Neuronal stem cell (in vitro differentiated cells): ENCODE results near the gene NTN5.

ENCODE experiments used
- DNase-seq: peaks from one replicate; pipeline ENCODE4 v3.0.0-alpha.2; 2013; ENCODE audit warnings: low spot score
- H2AFZ ChIP-seq: one replicate; pipeline ENCODE4 v1.6.1; 2013; ENCODE audit warnings: mild to moderate bottlenecking, low read length, inconsistent platforms
- H2AK5ac ChIP-seq: 2 replicates; pipeline ENCODE4 v1.6.1; 2013; ENCODE audit warnings: low read depth, mild to moderate bottlenecking, inconsistent platforms, low read length, moderate library complexity, mixed read lengths
- H2BK120ac ChIP-seq: 2 replicates; pipeline ENCODE4 v1.6.1; 2013; ENCODE audit warnings: low read depth, mild to moderate bottlenecking, inconsistent platforms, low read length, moderate library complexity, mixed read lengths
- H2BK12ac ChIP-seq: one replicate; pipeline ENCODE4 v1.6.1; 2013; ENCODE audit warnings: low read length, inconsistent platforms
- H2BK15ac ChIP-seq: 2 replicates; pipeline ENCODE4 v1.6.1; 2013; ENCODE audit warnings: mild to moderate bottlenecking, low read length, inconsistent platforms, mixed read lengths
- H2BK5ac ChIP-seq: one replicate; pipeline ENCODE4 v1.6.1; 2013; ENCODE audit warnings: inconsistent platforms, mild to moderate bottlenecking, low read length, moderate library complexity
- H3K14ac ChIP-seq: one replicate; pipeline ENCODE4 v1.6.1; 2013; ENCODE audit warnings: low read length, inconsistent platforms
- H3K18ac ChIP-seq: 2 replicates; pipeline ENCODE4 v1.6.1; 2013; ENCODE audit warnings: low read length, inconsistent platforms
- H3K23ac ChIP-seq: 2 replicates; pipeline ENCODE4 v1.6.1; 2013; ENCODE audit warnings: low read depth, mild to moderate bottlenecking, mixed read lengths, low read length, inconsistent platforms; ENCODE audit not compliant: poor library complexity
- H3K27ac ChIP-seq: replicated peaks from 3 replicates; pipeline ENCODE4 v1.5.1; 2013; ENCODE audit warnings: low read length, inconsistent platforms
- H3K27me3 ChIP-seq, 3 experiments: 2 replicates each; pipeline ENCODE4 v1.6.1; 2013; ENCODE audit warnings: low read length in 3 of 3, mild to moderate bottlenecking in 2 of 3, inconsistent platforms in 1 of 3, low read depth in 1 of 3, mixed read lengths in 1 of 3, moderate library complexity in 1 of 3; ENCODE audit not compliant: control insufficient read depth in 3 of 3, insufficient read depth in 3 of 3
- H3K36me3 ChIP-seq, 2 donors: replicated peaks in 1 of 2; 2 replicates each; pipeline ENCODE4 v1.6.1; 2013; ENCODE audit warnings: low read length in 2 of 2; ENCODE audit not compliant: control insufficient read depth in 2 of 2, insufficient read depth in 2 of 2
- H3K4ac ChIP-seq: 2 replicates; pipeline ENCODE4 v1.6.1; 2013; ENCODE audit warnings: inconsistent platforms, mild to moderate bottlenecking, low read length, moderate library complexity
- H3K4me1 ChIP-seq, 2 donors: 1 replicate in 1 of 2; 2 replicates in 1 of 2; pipeline ENCODE4 v1.6.1; 2013; ENCODE audit warnings: low read length in 2 of 2, low read depth in 1 of 2; ENCODE audit not compliant: control insufficient read depth in 2 of 2, insufficient read depth in 1 of 2
- H3K4me2 ChIP-seq: one replicate; pipeline ENCODE4 v1.6.1; 2013; ENCODE audit warnings: mild to moderate bottlenecking, low read length, inconsistent platforms; ENCODE audit not compliant: insufficient read depth, poor library complexity, severe bottlenecking
- H3K4me3 ChIP-seq, 2 donors: 2 replicates each; pipeline ENCODE4 v1.5.1; 2013; ENCODE audit warnings: low read length in 2 of 2, mild to moderate bottlenecking in 2 of 2, inconsistent platforms in 1 of 2, moderate library complexity in 1 of 2
- H3K79me1 ChIP-seq: one replicate; pipeline ENCODE4 v1.6.1; 2013; ENCODE audit warnings: low read depth, mild to moderate bottlenecking, inconsistent platforms, low read length, moderate library complexity
- H3K9ac ChIP-seq: one replicate; pipeline ENCODE4 v1.6.1; 2013; ENCODE audit warnings: mild to moderate bottlenecking, low read depth, low read length, inconsistent platforms; ENCODE audit not compliant: poor library complexity
- H3K9me3 ChIP-seq, 2 donors: replicated peaks in 1 of 2; 2 replicates each; pipeline versions ENCODE3 to v1.6.1; 2013; ENCODE audit warnings: low read length in 2 of 2, mild to moderate bottlenecking in 2 of 2, inconsistent platforms in 1 of 2, low read depth in 1 of 2, mixed read lengths in 1 of 2, moderate library complexity in 1 of 2; ENCODE audit not compliant: control insufficient read depth in 2 of 2, insufficient read depth in 1 of 2
- H4K8ac ChIP-seq: one replicate; pipeline ENCODE4 v1.6.1; 2013; ENCODE audit warnings: low read depth, mild to moderate bottlenecking, inconsistent platforms, low read length, moderate library complexity
- H4K91ac ChIP-seq: one replicate; pipeline ENCODE4 v1.6.1; 2013; ENCODE audit warnings: low read length, low read depth, mild to moderate bottlenecking, inconsistent platforms; ENCODE audit not compliant: poor library complexity
- WGBS, 2 donors: extraction: QIAGEN DNeasy Blood & Tissue Kit; methylation state at CpG; one replicate each; pipeline ENCODE4 v1.1.7; 2013; ENCODE audit warnings: missing lambda C conversion rate in 2 of 2, mixed read lengths in 1 of 2; ENCODE audit not compliant: insufficient read length in 2 of 2, insufficient replicate concordance in 1 of 2; ENCODE audit errors: extremely low coverage in 2 of 2; 5-methylcytosine and 5-hydroxymethylcytosine counted together

NTN5 gene

DNA sequence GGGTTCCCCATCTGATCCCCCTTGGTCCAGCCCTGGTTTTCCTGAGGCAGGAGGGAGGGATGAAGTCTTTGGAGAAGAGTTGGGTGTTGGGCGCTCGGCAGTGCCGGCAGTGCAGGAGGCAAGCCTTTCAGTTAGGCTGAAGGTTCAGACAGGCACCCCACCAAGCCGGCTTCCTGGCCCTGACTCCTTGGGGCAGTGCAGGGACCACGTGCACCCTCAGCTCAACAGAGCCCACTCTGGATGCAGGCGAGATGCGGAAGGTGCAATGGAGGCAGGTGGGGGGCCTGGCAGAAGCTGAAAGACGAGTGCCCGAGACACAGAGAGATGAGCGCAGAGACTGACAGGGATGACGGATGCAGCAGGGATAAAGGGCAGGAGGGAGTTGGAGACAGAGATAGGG, 35.7 kb upstream of the NTN5 start:
- H2AK5ac ChIP-seq, result no peak overlapping the region
- H2BK15ac ChIP-seq, result no peak overlapping the region
- peak overlapping the region; percentile 12 for H3K23ac ChIP-seq
- no peak overlapping the region for H3K9ac ChIP-seq
- no peak for DNase-seq
- H2BK120ac ChIP-seq, result no peak overlapping the region
- H2BK5ac ChIP-seq, result no peak overlapping the region
- no peaks in the 10 kb centered on the region for H3K36me3 ChIP-seq
- H3K4ac ChIP-seq, result no peak overlapping the region
- H2AFZ ChIP-seq, result no peak overlapping the region
- no peak overlapping the region for H3K27ac ChIP-seq
- H4K8ac ChIP-seq, result no peak overlapping the region
- H3K79me1 ChIP-seq, result no peaks in the 10 kb centered on the region
- peak overlapping the region; percentile 49 for H3K18ac ChIP-seq
- H3K4me1 ChIP-seq, result peaks cover 4 to 6% of the 10 kb centered on the region in 2 donors
- H3K9me3 ChIP-seq, result peaks cover 0 to 3% of the 10 kb centered on the region in 2 donors
- H3K27me3 ChIP-seq, result no peaks in the 10 kb centered on the region
- no CpG with 5 or more reads among the region's 11 CpGs for WGBS, 2 donors
- no peak overlapping the region for H4K91ac ChIP-seq
- H2BK12ac ChIP-seq, result no peak overlapping the region
- no peak overlapping the region for H3K4me2 ChIP-seq
- peak overlapping the region in 1 of 2 donors; percentile 52 for H3K4me3 ChIP-seq
- no peak overlapping the region for H3K14ac ChIP-seq

DNA sequence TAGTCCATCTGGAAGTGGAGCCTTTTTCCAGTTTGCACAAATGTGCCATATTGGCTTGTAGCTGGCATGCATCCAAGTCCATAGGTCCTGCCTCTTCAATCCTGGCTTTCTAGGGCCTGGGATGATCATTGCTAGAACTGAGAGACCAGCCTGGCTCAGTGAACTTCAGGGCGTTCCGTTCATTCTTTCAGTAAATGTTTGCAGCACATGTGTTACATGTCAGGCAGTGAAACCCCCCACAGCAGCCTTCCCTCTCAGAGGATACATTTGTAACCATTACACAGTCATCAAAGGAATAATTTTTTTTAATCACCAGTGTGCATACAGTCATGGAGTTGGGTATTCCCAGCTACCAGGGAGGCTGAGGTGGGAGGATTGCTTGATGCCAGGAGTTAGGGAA, 32.6 kb upstream of the NTN5 start:
- H2BK5ac ChIP-seq, result peak overlapping the region; percentile 13
- H3K18ac ChIP-seq, result no peak overlapping the region
- H2AK5ac ChIP-seq, result no peak overlapping the region
- no peak overlapping the region for H2BK15ac ChIP-seq
- H3K4me2 ChIP-seq, result no peak overlapping the region
- no peak overlapping the region for H3K14ac ChIP-seq
- no peak overlapping the region for H3K27ac ChIP-seq
- H3K4me1 ChIP-seq, result no peaks in the 10 kb centered on the region
- H2AFZ ChIP-seq, result no peak overlapping the region
- DNase-seq, result no peak
- no peaks in the 10 kb centered on the region for H3K79me1 ChIP-seq
- H3K23ac ChIP-seq, result no peak overlapping the region
- H3K27me3 ChIP-seq, result no peaks in the 10 kb centered on the region
- no peak overlapping the region for H2BK120ac ChIP-seq
- no CpG with 5 or more reads among the region's 2 CpGs for WGBS, 2 donors
- H4K91ac ChIP-seq, result no peak overlapping the region
- peaks cover 0 to 2% of the 10 kb centered on the region in 2 donors for H3K36me3 ChIP-seq
- no peak overlapping the region for H3K4me3 ChIP-seq
- H3K9me3 ChIP-seq, result peaks cover 0 to 3% of the 10 kb centered on the region in 2 donors
- no peak overlapping the region for H4K8ac ChIP-seq
- no peak overlapping the region for H3K4ac ChIP-seq
- no peak overlapping the region for H2BK12ac ChIP-seq
- no peak overlapping the region for H3K9ac ChIP-seq

DNA sequence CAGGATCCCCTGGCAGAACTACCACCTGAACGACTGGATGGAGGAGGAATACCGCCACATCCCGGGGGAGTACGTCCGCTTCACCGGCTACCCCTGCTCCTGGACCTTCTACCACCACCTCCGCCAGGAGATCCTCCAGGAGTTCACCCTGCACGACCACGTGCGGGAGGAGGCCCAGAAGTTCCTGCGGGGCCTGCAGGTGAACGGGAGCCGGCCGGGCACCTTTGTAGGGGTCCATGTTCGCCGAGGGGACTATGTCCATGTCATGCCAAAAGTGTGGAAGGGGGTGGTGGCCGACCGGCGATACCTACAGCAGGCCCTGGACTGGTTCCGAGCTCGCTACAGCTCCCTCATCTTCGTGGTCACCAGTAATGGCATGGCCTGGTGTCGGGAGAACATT, 30.5 kb upstream of the NTN5 start:
- H3K23ac ChIP-seq, result no peak overlapping the region
- no peak overlapping the region for H2AK5ac ChIP-seq
- peaks cover 0 to under 1% (median 0%) of the 10 kb centered on the region in 3 experiments for H3K27me3 ChIP-seq
- H3K14ac ChIP-seq, result no peak overlapping the region
- DNase-seq, result no peak
- no peak overlapping the region for H4K8ac ChIP-seq
- H2BK120ac ChIP-seq, result no peak overlapping the region
- H2BK5ac ChIP-seq, result no peak overlapping the region
- peaks cover 0 to 3% of the 10 kb centered on the region in 2 donors for H3K9me3 ChIP-seq
- H2BK12ac ChIP-seq, result no peak overlapping the region
- H3K4me3 ChIP-seq, result no peak overlapping the region
- no peaks in the 10 kb centered on the region for H3K79me1 ChIP-seq
- H3K36me3 ChIP-seq, result peaks cover 0 to 2% of the 10 kb centered on the region in 2 donors
- H4K91ac ChIP-seq, result no peak overlapping the region
- no peak overlapping the region for H3K4me2 ChIP-seq
- no peak overlapping the region for H2AFZ ChIP-seq
- no peak overlapping the region for H2BK15ac ChIP-seq
- H3K4ac ChIP-seq, result no peak overlapping the region
- no peak overlapping the region for H3K27ac ChIP-seq
- H3K9ac ChIP-seq, result no peak overlapping the region
- H3K4me1 ChIP-seq, result no peaks in the 10 kb centered on the region
- no peak overlapping the region for H3K18ac ChIP-seq
- no CpG with 5 or more reads among the region's 23 CpGs for WGBS, 2 donors

DNA sequence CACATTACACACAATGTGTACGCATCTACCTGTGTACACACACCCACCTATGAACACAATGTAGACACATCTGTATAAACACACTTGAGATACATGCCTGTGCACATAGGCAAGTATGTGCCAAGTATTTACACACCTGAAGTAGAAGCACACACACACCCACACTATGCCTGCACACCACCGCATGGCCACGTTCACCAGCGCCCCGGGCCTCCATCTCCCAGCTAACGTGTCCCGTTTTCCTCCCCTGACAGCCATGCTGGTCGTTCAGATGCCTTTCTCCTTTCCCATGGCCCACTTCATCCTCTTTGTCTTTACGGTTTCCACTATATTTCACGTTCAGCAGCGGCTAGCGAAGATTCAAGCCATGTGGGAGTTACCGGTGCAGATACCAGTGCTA, 29.9 kb upstream of the NTN5 start:
- H3K4me2 ChIP-seq, result no peak overlapping the region
- H3K23ac ChIP-seq, result no peak overlapping the region
- no peak overlapping the region for H3K27ac ChIP-seq
- no peak overlapping the region for H2BK12ac ChIP-seq
- no peak overlapping the region for H3K14ac ChIP-seq
- no peak overlapping the region for H2BK5ac ChIP-seq
- peaks cover 0 to 5% (median 0%) of the 10 kb centered on the region in 3 experiments for H3K27me3 ChIP-seq
- WGBS, 2 donors, result no CpG with 5 or more reads among the region's 13 CpGs
- H2AK5ac ChIP-seq, result no peak overlapping the region
- H4K91ac ChIP-seq, result no peak overlapping the region
- H3K4me1 ChIP-seq, result no peaks in the 10 kb centered on the region
- H2AFZ ChIP-seq, result no peak overlapping the region
- H3K4me3 ChIP-seq, result no peak overlapping the region
- no peak overlapping the region for H2BK120ac ChIP-seq
- no peak overlapping the region for H2BK15ac ChIP-seq
- H3K4ac ChIP-seq, result no peak overlapping the region
- H3K18ac ChIP-seq, result peak overlapping the region; percentile 38
- no peak for DNase-seq
- H3K9ac ChIP-seq, result no peak overlapping the region
- H4K8ac ChIP-seq, result no peak overlapping the region
- peaks cover 0 to 3% of the 10 kb centered on the region in 2 donors for H3K9me3 ChIP-seq
- H3K79me1 ChIP-seq, result no peaks in the 10 kb centered on the region
- peaks cover 0 to 2% of the 10 kb centered on the region in 2 donors for H3K36me3 ChIP-seq
